ENCODE measurements around the gene KLKB1. TPM values are rescaled to one million over a fixed set of nuclear protein-coding genes. Genes with fewer than 3 reads are reported as not detected.

The KLKB1 gene
- total RNA-seq, 1 experiment from 2014 or later, result 0.10 TPM

DNA sequence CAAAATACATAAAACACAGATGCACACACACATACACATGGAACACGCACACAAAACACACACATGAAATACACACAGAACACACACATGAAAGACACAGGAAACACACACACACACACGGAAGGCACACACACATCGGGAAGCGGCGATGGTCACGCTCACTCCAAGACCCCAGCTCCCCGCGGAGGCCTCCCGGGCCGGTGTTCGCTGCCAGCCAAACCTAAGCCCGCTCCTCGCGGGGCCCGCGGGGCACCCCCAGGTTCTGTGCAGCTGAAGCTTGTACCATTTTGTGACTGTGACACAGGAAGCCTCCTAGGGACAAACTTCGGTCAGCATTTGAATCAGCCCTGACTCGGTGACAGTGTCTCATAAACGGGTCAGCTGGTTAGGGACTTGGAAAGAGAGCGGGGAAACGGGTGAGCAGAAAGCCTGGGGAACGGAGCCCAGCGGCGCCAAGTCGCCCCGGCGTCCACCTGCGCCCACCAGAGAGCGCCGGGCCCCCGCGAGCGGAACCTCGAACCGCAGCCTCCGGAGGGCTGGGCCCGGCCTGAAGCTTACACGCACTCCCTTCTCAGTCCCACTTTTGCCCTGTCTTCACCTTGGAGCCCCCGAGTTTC is 70.8 kb downstream of the KLKB1 start:
- intact Hi-C loops (cut with micrococcal nuclease), result loop anchor here (5.0 to 10.0 kb wide), 2 partner anchors 257 to 429 kb away; partner anchors contain the start of gene MTNR1A
- Histone ChIP-seq H3K9ac (ENCODE audit: low read length) (no peak overlapping the region), H4K20me1 (ENCODE audit: insufficient read depth) (no peaks in the 10 kb centered on the region), H3K9me2 (ENCODE audit: insufficient read depth) (no peaks in the 10 kb centered on the region), H3K9me3 (ENCODE audit: control insufficient read depth in 1 of 2, insufficient read depth in 1 of 2, low read depth in 1 of 2, low read length in 2 of 2) (no peaks in the 10 kb centered on the region), H2AFZ (ENCODE audit: low read depth, low read length, poor library complexity, severe bottlenecking) (no peak overlapping the region), H3K79me2 (ENCODE audit: insufficient read depth, low read length) (no peaks in the 10 kb centered on the region), H3K36me3 (ENCODE audit: control insufficient read depth in 1 of 2, insufficient read depth in 2 of 2, low read length in 2 of 2) (no peaks in the 10 kb centered on the region), H3K4me3 (replicated peaks in 1 of 2; ENCODE audit: low read depth in 1 of 2, low read length in 2 of 2) (no peak overlapping the region), H3K27ac (ENCODE audit: low read depth, low read length) (no peak overlapping the region), H3K27me3 (ENCODE audit: insufficient read depth, low read length) (no peaks in the 10 kb centered on the region), H3K4me2 (ENCODE audit: low read length) (no peak overlapping the region), H3K4me1 (ENCODE audit: control insufficient read depth in 1 of 2, insufficient read depth in 2 of 2, low read length in 2 of 2) (no peaks in the 10 kb centered on the region)
- no TSS peak for BruUV-seq (replicated peaks)
- ChIA-PET RAD21 (ENCODE audit: low non-redundant PET in 1 of 2, low total read pairs in 2 of 2, uncharacterized antibody in 2 of 2, unreplicated experiment in 2 of 2) (no interaction called here), POLR2A (no interaction called here), CTCF (interaction anchor here (1.0 kb wide), 1 partner anchor 290 kb away, joined by 3 read pairs; no protein-coding TSS in a partner anchor)
- ATAC-seq (no peak), DNase-seq (ENCODE audit: low read depth, low spot score) (no peak)
- no peak for TF ChIP-seq CBX3 (IDR thresholded peaks at IDR 0.05; ENCODE audit: low read depth)
- no peak for TF ChIP-seq POLR2AphosphoS5 (IDR thresholded peaks at IDR 0.05; ENCODE audit: low read depth, low read length)
- TF ChIP-seq JUND (IDR thresholded peaks at IDR 0.05), result no peak
- TF ChIP-seq RAD21 (IDR thresholded peaks at IDR 0.05; ENCODE audit: low read depth), result no peak
- no peak for TF ChIP-seq EZH2phosphoT487 (IDR thresholded peaks at IDR 0.05; ENCODE audit: borderline replicate concordance)
- no peak for TF ChIP-seq CEBPB (IDR thresholded peaks at IDR 0.05; ENCODE audit: low read depth)
- TF ChIP-seq EGR1 (IDR thresholded peaks at IDR 0.05; ENCODE audit: low read depth), result no peak
- TF ChIP-seq, protein P1, sequence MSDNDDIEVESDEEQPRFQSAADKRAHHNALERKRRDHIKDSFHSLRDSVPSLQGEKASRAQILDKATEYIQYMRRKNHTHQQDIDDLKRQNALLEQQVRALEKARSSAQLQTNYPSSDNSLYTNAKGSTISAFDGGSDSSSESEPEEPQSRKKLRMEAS (IDR thresholded peaks at IDR 0.05), result no peak
- no peak for TF ChIP-seq CTCF (IDR thresholded peaks at IDR 0.05 in 2 of 3, conservative IDR thresholded peaks at IDR 0.05 in 1 of 3; ENCODE audit: borderline replicate concordance in 1 of 3, insufficient read depth in 1 of 3, low read depth in 2 of 3, low read length in 2 of 3)
- TF ChIP-seq, protein P2, sequence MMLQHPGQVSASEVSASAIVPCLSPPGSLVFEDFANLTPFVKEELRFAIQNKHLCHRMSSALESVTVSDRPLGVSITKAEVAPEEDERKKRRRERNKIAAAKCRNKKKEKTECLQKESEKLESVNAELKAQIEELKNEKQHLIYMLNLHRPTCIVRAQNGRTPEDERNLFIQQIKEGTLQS (IDR thresholded peaks at IDR 0.05), result no peak
- TF ChIP-seq POLR2A (IDR thresholded peaks at IDR 0.05; ENCODE audit: borderline replicate concordance, extremely low read depth, insufficient read depth, insufficient read length), result no peak
- TF ChIP-seq SP1 (IDR thresholded peaks at IDR 0.05; ENCODE audit: low read depth), result no peak
- TF ChIP-seq, protein P3, sequence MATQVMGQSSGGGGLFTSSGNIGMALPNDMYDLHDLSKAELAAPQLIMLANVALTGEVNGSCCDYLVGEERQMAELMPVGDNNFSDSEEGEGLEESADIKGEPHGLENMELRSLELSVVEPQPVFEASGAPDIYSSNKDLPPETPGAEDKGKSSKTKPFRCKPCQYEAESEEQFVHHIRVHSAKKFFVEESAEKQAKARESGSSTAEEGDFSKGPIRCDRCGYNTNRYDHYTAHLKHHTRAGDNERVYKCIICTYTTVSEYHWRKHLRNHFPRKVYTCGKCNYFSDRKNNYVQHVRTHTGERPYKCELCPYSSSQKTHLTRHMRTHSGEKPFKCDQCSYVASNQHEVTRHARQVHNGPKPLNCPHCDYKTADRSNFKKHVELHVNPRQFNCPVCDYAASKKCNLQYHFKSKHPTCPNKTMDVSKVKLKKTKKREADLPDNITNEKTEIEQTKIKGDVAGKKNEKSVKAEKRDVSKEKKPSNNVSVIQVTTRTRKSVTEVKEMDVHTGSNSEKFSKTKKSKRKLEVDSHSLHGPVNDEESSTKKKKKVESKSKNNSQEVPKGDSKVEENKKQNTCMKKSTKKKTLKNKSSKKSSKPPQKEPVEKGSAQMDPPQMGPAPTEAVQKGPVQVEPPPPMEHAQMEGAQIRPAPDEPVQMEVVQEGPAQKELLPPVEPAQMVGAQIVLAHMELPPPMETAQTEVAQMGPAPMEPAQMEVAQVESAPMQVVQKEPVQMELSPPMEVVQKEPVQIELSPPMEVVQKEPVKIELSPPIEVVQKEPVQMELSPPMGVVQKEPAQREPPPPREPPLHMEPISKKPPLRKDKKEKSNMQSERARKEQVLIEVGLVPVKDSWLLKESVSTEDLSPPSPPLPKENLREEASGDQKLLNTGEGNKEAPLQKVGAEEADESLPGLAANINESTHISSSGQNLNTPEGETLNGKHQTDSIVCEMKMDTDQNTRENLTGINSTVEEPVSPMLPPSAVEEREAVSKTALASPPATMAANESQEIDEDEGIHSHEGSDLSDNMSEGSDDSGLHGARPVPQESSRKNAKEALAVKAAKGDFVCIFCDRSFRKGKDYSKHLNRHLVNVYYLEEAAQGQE (IDR thresholded peaks at IDR 0.05; ENCODE audit: low read depth), result no peak
- TF ChIP-seq SIN3A (IDR thresholded peaks at IDR 0.05; ENCODE audit: low read depth), result no peak
- no peak for TF ChIP-seq ZNF274 (IDR thresholded peaks at IDR 0.05; ENCODE audit: low read depth, low read length)
- no peak for TF ChIP-seq ELF1 (IDR thresholded peaks at IDR 0.05; ENCODE audit: borderline replicate concordance, low read depth)
- no peak for TF ChIP-seq YY1 (IDR thresholded peaks at IDR 0.05; ENCODE audit: extremely low read depth, insufficient replicate concordance, low read depth, low read length)
- TF ChIP-seq SRF (IDR thresholded peaks at IDR 0.05; ENCODE audit: low read depth), result no peak

All from HCT116 (cell line).